HEK293 (cell line): ENCODE data around the gene LRIT3.

Experiments
- CTCF ChIA-PET: fragments of 350-600 bp; formaldehyde crosslinking; extraction: SDS; loops from one replicate; lab custom pipeline; 2021; ENCODE audit warnings: antibody characterized with exemption; lab: Yijun Ruan, JAX
- POLR2A ChIA-PET: fragments of 300-600 bp; formaldehyde crosslinking; extraction: SDS; loops from one replicate; lab custom pipeline; 2020; ENCODE audit warnings: antibody characterized with exemption, inconsistent platforms; lab: Yijun Ruan, JAX
- H3K27ac ChIP-seq: fragments of 200-500 bp; sonication (Bioruptor generic); 2 replicates; pipeline ENCODE4 v1.5.1; 2014; ENCODE audit warnings: low read depth, low read length, control low read depth, inconsistent platforms; ENCODE audit errors: extremely low read depth
- H3K36me3 ChIP-seq, 2 experiments: fragments of 200-500 bp in 1 of 2; sonication (Bioruptor generic) in 1 of 2; 1 replicate in 1 of 2; 2 replicates in 1 of 2; pipeline ENCODE4 v1.5.1; 2014 to 2017; ENCODE audit warnings: inconsistent platforms in 2 of 2, low read length in 2 of 2; ENCODE audit not compliant: control insufficient read depth in 2 of 2, insufficient read depth in 1 of 2
- H3K4me1 ChIP-seq: fragments of 200-500 bp; sonication (Bioruptor generic); 2 replicates; pipeline ENCODE4 v1.5.1; 2014; ENCODE audit warnings: mild to moderate bottlenecking, low read length, inconsistent platforms; ENCODE audit not compliant: control insufficient read depth, insufficient read depth
- H3K4me3 ChIP-seq: 2 replicates; pipeline ENCODE4 v1.5.1; 2011; ENCODE audit warnings: low read depth, mild to moderate bottlenecking, control low read depth, low read length, moderate library complexity
- H3K9me3 ChIP-seq: fragments of 200-500 bp; sonication (Bioruptor generic); 2 replicates; pipeline ENCODE4 v1.5.1; 2014; ENCODE audit warnings: low read depth, low read length, inconsistent platforms; ENCODE audit not compliant: control insufficient read depth, insufficient read depth
- BCL11A ChIP-seq: fragments of 450-650 bp; formaldehyde crosslinking; IDR thresholded peaks from 2 replicates; pipeline ENCODE4 v1.5.1; 2016; ENCODE audit warnings: low read depth, missing biosample characterization, missing genetic modification characterization
- BCL6B ChIP-seq: fragments of 450-650 bp; formaldehyde crosslinking; IDR thresholded peaks from 2 replicates; pipeline ENCODE4 v1.5.1; 2017; ENCODE audit warnings: missing biosample characterization, missing genetic modification characterization
- GLI4 ChIP-seq: fragments of 450-650 bp; formaldehyde crosslinking; IDR thresholded peaks from 2 replicates; pipeline ENCODE4 v1.5.1; 2016; ENCODE audit warnings: missing biosample characterization, missing genetic modification characterization
- MEIS1 ChIP-seq: sonication (generic); formaldehyde crosslinking; IDR thresholded peaks from 2 replicates; pipeline ENCODE4 v1.8.1; 2022; ENCODE audit warnings: missing genetic modification reagents, mild to moderate bottlenecking, borderline replicate concordance
- PATZ1 ChIP-seq: fragments of 450-650 bp; formaldehyde crosslinking; IDR thresholded peaks from 2 replicates; pipeline ENCODE4 v1.5.1; 2016; ENCODE audit warnings: missing biosample characterization, missing genetic modification characterization
- REST ChIP-seq: fragments of 450-650 bp; formaldehyde crosslinking; IDR thresholded peaks from 2 replicates; pipeline ENCODE4 v1.5.1; 2016; ENCODE audit warnings: missing biosample characterization, missing genetic modification characterization
- TRIM28 ChIP-seq: IDR thresholded peaks from 2 replicates; pipeline ENCODE4 v1.6.1; 2011; ENCODE audit warnings: low read length, control low read depth, borderline replicate concordance
- ZFP41 ChIP-seq: fragments of 450-650 bp; formaldehyde crosslinking; IDR thresholded peaks from 2 replicates; pipeline ENCODE4 v1.5.1; 2016; ENCODE audit warnings: missing biosample characterization, missing genetic modification characterization, borderline replicate concordance
- ZNF121 ChIP-seq: fragments of 450-650 bp; formaldehyde crosslinking; IDR thresholded peaks from 2 replicates; pipeline ENCODE4 v1.5.1; 2016; ENCODE audit warnings: missing biosample characterization, missing genetic modification characterization
- ZNF140 ChIP-seq: fragments of 450-650 bp; formaldehyde crosslinking; IDR thresholded peaks from 2 replicates; pipeline ENCODE4 v1.5.1; 2016; ENCODE audit warnings: missing biosample characterization, missing genetic modification characterization
- ZNF280D ChIP-seq: fragments of 450-650 bp; formaldehyde crosslinking; IDR thresholded peaks from 2 replicates; pipeline ENCODE4 v1.5.1; 2016; ENCODE audit warnings: missing biosample characterization, missing genetic modification characterization
- ZNF677 ChIP-seq: fragments of 450-650 bp; IDR thresholded peaks from 2 replicates; pipeline ENCODE4 v1.5.0; 2018; ENCODE audit warnings: missing biosample characterization, mild to moderate bottlenecking, missing genetic modification characterization, moderate library complexity
- ZNF791 ChIP-seq: fragments of 450-650 bp; formaldehyde crosslinking; IDR thresholded peaks from 2 replicates; pipeline ENCODE4 v1.5.1; 2016; ENCODE audit warnings: missing biosample characterization, missing genetic modification characterization
- ZXDB ChIP-seq: fragments of 450-650 bp; formaldehyde crosslinking; IDR thresholded peaks from 2 replicates; pipeline ENCODE4 v1.5.1; 2016; ENCODE audit warnings: missing biosample characterization, missing genetic modification characterization

Gene LRIT3

GRCh38 chr4:109872950-109873656 is 25.2 kb downstream of the LRIT3 start:
- ChIA-PET POLR2A (no interaction called here), CTCF (no interaction called here)
- Histone ChIP-seq H3K4me3 (no peak overlapping the region), H3K27ac (no peak overlapping the region), H3K9me3 (no peaks in the 10 kb centered on the region), H3K36me3 (no peaks in the 10 kb centered on the region), H3K4me1 (no peaks in the 10 kb centered on the region; the same call in 1 of the 2 replicates)
- TF ChIP-seq ZXDB (tag by site-specific recombination): no peak
- no peak for TF ChIP-seq ZFP41 (tag by site-specific recombination)
- TF ChIP-seq ZNF791 (tag by site-specific recombination): no peak
- no peak for TF ChIP-seq BCL11A
- TF ChIP-seq REST: no peak
- TF ChIP-seq ZNF280D (tag by site-specific recombination): no peak
- no peak for TF ChIP-seq PATZ1 (tag by site-specific recombination)
- no peak for TF ChIP-seq ZNF677 (tag by site-specific recombination)
- no peak for TF ChIP-seq TRIM28
- TF ChIP-seq BCL6B (tag by site-specific recombination): no peak
- no peak for TF ChIP-seq GLI4 (tag by site-specific recombination)
- no peak for TF ChIP-seq ZNF121 (tag by site-specific recombination)
- TF ChIP-seq MEIS1 (CRISPR knock-in tag): no peak
- TF ChIP-seq ZNF140 (tag by site-specific recombination): no peak
